Stimulated activated CD4-positive, alpha-beta T cell treated with anti-CD3 and anti-CD28 coated beads, Interleukin-15, amount 100 ng/mL, for 24 hours (primary cell): ENCODE data around the gene USP22.

Experiments
- DNase-seq: peaks from one replicate; pipeline ENCODE4 v3.0.0-alpha.2; 2020

The USP22 gene

DNA sequence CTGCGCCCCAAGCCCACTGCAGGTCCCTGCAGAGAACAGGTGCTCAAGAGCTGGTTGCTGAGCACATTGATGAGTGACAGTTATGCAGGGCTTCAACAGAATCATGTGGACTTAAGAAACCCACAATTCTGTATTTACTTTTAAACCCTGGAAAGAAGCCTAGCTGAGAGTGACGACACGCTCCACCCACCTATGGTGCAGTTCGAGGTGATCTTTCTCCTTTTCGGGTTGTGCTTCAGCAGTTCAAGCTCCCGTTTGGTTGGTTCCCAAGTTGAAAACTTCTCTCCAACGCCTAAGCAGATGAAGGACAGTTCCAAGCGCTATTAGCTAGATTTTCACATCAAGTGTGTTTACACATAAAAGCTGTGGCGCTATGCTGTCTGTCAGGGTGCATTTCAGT is 23.9 kb downstream of the USP22 start:
- no peak for DNase-seq

DNA sequence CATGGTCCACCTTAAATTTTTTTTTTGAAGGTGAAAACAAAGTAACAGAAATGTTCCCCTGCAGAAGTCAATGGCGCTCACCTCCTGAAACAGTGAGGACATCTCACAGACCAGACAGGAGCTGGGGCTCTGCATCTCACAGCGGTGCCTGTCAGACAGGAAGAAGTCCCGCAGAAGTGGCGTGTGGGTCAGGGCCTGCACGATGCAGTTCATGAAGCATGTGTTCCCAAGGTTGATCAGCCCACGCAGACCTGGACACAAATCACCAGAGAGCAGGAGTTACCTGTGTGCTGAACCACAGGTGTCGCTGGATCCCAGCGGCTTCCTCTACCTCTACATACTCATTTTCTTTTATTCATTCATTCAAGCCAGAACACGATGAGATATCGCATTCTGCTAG is 24.9 kb downstream of the USP22 start:
- no peak for DNase-seq

DNA sequence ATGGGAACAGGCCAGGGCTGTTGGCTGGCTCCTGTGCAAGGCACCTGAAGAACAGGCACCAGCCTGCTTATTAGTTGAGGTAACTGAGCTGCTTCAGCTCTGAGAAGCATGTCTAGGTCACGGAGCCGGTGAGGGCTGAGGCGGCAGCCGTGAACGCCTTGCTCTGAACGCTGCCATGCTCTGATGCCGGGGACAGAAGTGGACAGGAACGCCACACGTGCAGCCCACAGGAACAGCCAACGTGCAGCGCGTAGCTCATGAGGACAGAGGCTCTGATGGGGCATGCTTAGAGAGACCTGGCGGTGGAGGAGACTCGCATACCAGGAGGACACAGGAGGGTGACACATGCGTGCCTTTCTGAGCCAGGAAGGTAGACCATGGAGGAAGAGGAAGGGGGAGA is 25.6 kb downstream of the USP22 start:
- DNase-seq = no peak

DNA sequence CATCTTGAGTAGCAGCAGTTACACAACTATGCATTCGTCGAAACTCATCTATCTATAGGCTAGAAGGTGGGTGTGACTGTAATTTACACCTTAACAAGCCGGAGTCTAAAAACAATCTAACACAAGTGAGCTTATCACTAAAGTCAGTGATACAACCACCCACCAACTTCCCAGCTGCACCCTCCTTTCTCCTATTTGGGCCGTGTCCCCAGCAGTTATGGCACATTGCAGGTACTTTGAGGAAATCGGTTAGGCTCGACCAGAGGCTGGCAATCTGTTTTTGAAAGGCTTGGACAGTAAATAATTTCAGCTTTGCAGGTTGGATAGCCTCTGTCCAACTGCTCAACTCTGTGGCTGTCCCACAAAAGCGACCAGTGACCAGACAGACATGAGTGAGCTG is 26.0 kb downstream of the USP22 start:
- DNase-seq = no peak

DNA sequence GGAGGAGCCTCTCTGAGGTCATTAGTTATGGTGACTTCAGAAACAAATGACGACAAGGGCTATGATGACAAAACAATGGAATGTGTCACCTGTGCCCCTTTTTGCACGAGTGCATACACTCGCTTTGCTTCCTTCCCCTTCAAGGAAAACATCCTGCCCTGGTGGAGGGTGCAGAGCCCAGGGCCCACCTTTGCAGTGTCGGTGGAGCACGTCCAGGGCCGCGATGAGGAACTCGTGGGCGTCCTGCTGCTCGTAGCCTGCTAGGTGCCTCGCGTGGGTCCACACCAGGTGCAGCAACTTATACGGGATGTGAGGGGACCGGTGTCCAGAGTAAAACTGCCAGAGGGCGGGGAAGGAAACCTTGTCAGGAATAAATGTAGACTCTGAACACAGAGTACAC is 27.2 kb downstream of the USP22 start:
- no peak for DNase-seq

DNA sequence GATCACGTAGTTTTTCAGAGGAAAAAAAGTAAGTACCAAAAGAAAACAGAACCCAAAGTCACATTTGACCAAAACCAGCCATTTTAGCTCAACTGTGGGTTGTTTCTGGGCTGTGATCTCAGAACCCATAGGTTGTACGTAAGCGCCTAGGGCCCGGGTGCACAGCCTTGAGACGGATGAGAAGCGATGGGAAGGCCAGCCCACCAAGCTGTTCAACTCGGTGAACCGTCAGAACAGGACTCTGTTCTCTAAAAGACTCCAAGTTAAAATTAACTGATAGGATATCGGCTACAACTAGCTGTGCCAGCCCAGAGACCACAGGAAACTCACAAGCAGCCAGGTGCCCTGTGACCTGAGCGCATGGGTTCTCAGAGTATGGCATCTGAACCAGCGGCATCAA is 28.3 kb downstream of the USP22 start:
- no peak for DNase-seq

DNA sequence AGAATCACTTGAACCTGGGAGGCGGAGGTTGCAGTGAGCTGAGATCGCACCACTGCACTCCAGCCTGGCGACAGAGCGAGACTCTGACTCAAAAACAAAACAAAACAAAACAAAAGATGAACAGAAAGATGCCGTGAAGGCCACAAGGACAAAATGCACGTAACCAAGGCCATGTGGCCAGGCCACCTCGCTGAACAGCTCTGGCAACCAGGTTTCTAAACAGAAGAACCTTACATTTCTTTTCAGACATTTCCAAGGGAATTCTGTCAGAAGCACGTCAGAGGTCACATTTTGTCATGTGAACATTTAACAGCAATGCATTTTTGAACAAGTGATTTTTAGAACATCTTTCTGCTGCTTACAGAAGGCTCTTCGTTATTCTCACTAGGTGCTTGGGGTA is 28.8 kb downstream of the USP22 start:
- DNase-seq = no peak

DNA sequence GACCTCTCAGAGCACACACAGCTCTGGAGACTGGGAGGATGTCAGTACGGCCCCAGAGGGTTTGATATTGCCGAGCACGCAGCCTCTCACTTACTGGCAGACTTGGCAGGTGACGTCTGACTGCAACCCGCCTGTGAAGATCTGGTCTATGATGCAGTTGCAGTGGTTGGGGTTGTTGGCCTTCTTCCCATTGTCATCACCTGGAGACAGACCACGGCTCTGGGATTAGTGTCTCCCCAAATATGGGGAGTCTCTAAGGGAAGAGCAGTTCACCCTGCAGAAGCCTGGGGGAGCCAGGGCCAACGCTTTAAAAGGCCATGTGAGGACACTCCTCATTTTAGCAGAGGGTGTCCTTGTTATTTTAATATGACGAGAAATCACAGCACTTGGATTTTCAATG is 30.1 kb downstream of the USP22 start:
- no peak for DNase-seq

DNA sequence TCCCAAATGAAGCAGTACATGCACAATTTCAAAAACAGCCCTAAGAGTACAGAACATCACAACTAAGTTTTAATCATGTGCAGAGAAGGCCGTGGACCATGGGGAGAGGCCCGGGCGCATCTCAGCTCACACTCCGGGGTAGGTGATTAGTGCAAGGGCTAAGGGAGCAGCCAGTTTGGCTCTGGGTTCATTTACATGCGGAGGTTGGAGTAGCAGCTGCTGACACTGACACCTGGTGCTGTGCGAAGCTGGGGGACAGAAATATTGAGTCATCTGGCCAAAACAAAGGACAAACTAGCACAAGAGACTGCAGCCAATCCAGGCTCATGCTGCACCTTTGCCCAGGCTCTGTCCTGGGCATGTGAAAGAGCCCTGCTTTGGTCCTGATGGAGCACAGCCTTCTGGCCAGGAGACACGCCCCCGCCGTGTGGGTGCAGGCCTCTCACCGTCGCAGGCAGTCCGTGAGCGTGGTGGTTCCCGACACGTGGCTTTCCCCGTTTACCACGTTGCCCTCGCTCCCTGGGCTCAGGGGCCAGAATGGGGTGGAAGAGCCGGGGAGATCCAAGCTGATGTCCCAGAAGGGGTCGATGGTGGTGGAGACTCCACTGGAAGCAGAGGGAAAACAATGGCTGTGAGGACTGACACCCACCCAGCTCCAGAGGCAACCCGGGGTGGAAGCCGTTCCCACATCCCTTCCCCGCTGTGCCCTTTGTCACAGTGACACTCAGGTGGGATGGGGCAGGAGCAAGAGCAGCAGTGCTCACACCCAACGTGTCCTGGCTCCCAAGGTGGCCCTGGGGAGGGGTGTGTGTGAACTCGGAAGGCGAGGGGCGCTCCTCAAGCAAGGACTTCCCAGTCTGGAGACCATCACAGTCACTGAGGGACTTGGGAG is 31.9 kb downstream of the USP22 start:
- no peak for DNase-seq

DNA sequence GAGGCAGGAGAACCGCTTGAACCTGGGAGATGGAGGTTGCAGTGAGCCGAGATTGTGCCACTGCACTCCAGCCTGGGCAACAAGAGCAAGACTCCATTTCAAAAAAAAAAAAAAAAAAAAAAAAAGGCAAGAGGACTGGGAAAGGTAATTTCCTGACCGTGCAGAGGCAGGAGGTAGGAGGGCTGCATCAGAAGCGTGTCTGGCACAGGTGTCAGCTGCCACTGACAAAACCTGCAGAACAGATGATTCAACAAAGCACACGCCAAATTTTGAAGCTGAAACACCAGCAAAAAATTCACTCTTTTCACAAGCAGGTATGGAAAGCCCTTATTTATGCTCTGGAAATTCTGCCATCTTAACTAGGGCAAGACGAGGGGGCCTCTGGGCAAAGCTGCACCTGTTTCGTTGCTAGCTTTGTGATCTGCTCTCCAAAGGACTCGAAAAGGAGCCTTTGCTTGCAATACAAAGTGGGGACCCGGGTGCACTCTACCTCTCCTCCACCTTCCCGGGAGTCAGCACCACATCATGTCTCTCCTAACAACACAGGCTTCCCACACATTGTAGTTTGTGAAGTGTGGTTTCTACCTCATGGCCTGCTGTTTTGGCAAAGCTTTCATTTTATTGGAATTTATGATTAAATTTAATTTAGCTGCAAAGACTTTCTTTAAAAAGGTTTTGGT is 33.7 kb downstream of the USP22 start:
- no peak for DNase-seq

DNA sequence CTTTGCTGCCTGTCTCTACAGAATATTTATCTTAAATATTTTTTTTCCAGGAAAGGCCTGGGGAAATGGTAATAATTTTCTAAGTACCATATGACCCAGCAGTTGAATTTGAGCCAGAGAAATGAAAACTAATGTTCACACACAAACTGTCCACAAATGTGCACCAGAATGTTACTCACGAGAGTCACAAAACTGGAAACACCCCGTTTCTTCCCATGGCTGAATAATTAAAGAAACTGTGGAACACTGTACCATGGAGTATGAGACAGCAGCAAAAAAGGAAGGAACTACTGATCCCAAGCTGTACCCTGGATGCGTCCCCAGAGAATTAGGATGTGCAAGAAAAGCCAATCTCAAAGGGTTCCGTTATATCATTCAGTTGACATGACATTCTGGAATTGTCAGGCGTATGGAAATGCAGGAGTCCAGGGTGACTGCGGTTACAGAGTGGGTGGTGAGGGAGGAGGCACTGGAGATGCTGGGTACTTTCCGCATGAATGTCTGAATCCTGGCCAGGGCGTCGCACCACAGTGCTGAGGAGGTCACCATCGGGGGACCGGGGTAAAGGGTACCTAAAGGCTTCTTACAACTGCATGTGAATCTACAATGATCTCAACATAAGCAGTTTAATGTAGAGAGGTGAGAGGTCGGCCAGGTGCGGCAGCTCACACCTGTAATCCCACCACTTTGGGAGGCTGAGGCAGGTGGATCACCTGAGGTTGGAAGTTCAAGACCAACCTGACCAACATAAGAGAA is 34.5 kb downstream of the USP22 start:
- DNase-seq = no peak

DNA sequence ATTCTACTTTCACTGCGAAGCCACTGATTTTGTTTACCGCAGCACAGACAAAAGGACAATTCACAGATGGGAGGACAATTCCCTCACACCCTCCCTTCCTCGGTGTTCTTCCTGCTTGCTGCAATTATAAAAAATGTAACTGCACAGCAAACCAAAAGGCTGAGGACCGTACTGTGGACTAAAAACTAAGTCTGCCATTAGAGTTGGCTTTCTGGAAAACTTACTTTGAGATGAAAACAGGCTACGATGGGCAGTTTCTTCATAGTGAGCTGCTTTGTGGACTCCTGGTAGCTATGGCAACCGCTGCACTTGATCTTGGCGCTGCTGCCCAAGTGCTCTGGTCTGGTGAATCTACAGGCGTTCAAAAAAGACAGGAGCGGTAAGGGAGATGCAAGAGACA is 35.2 kb downstream of the USP22 start:
- DNase-seq = no peak

DNA sequence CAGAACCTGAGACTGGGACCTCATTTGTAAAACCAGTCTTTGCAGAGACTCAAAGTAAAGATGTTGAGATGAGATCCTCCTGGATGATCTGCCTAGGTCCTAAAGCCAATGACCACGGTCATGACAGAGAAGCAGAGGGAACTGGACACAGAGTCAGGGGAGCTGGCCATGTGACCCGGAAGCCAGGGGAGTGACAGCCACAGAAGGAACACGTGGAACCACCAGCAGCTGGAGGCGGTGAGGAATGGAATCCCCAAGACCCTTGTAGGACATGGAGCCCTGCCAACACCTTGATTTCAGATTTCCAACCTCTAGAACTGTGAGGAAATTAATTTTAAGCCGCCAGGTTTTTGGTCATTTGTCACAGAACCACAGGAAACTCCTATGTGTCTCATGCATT is 37.0 kb downstream of the USP22 start:
- no peak for DNase-seq

DNA sequence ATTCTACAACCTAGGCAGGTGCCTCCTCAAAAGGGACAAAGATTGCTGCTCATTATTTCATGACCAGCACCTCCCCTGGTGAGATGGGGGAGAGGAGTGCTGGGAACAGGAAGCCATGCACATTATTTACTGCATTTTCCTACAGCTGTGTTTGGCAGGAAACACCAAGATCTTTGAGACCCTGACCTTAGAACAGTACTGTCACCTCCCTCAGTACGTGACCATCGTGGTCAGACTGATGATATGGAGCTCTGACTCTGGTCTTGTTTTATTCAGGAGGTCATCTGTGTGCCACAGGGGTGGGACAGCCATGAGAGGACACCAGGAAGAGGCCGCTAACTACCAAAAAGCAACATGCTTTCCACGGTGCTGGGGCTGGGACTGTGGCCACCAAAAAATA is 37.4 kb downstream of the USP22 start:
- DNase-seq = no peak

DNA sequence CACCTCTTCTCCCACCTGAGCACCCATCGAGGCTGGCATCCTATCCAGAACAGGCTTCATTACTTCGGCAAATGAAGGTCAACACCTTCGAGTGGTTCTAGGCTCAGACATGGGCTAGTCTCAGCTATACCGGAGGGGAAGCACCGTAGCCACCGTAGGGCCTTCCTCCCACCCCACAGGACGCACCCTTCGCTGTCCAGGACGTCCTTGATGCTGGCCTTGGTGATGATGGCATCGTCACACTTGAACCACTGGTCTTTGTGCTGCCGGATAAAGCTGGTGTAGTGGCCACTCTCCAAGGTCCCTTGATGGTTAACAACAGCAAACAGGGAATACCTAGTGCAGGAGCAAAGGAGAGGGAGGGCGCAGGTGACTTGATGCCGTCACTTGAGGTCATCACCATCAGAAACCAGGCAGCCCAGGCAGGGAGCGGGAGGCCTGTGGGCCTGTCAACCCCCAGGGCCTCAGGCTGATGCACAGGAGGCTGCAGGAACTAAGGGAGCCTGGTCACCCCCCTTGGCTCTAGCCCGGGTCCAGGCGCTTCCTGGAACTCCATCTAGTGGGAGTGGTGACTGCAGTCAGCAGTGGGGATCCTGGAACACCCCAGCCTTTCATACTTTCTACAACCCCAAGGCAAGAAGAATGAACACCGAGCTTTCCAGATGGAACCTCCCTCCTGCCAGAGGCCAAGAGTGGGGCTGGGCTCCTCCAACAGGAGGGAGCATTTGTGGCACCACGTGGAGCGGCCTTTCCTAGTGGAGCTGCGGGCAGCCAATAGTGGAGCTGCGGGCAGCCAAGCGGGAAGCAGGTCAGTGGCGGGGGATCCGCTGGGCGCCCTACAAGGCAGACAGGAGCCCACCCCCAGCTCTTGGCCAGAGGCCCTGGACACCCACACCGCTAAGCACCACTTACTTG is 38.5 kb downstream of the USP22 start:
- no peak for DNase-seq

DNA sequence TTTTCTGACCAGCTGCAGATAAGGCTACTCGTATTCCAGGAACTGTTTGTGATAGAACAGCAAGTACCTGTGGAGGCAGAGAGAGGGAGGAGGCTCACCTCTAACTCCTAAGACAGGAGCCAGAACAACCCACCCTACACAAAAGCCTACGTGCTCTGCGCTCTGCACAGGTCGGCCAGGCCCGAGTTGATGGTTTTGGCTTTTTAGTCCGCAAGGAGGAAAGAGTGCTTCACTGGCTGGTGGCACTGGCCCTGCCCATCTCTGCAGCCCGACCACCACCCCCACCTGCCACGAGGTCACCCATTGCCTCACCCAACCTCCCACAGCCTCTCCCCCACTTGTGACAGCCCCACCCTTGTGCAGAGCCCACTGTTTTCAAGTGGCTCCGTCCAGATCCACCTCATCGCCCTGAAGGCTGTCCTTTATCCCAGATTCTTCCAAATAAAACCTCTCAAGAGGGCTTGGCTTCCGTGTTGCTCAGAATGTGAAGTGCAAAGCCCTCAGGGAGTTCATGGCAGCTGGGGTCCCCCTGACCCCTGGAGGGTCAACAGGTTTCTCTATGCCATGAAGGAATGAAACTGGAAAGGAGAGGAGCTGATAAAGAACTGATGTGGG is 39.7 kb downstream of the USP22 start:
- no peak for DNase-seq

DNA sequence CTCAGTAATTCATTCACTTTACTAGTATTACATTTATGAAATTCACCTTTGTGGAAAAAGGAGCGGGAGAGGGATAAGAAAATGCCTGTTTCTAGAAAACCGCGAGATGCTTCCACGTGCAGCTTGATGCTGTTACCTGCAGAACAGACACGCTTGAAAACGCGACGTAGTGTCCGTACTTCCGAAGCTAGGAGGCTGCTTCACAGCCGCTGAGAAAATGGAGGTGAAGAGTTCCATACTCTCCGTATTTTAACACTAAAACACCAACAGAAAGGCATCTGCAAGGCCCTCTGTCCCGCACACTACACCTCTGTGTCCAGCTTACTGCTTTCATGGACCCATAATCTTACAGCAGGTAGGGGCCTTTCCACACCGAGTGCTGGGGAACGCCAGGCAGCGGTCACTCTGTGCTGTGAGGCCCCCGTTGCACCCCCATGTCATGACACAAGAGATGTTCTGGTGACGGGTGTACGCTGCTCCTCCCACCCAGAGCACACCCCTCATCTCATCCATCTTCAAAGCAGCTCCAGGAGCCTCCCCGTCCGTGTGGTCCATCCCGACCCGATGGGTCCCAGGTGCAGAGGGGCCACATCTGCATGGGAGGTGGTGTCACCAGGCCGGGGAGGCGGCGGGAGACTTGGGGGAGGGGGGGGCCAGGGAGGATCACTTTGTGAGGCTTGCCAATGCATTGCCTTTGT is 40.4 kb downstream of the USP22 start:
- DNase-seq = no peak

DNA sequence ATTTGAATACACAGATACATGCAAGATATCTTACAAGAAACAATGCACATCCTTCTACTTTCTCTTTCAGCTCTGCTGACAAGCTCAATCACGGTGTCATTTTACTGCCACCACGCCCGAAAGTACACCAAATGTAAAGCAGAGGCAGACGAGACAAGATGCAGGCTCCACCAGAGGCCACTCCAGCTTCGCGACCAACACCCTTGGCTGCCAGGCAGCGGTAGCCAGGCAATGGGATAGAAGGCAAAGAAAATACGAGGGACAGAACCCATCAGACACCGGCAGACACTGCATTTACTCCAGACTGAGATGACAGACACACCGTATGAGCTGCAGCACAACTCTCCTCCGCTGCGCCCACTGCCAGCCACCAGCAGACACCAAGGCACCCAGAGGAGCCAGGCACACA is 41.0 kb downstream of the USP22 start:
- DNase-seq = no peak

DNA sequence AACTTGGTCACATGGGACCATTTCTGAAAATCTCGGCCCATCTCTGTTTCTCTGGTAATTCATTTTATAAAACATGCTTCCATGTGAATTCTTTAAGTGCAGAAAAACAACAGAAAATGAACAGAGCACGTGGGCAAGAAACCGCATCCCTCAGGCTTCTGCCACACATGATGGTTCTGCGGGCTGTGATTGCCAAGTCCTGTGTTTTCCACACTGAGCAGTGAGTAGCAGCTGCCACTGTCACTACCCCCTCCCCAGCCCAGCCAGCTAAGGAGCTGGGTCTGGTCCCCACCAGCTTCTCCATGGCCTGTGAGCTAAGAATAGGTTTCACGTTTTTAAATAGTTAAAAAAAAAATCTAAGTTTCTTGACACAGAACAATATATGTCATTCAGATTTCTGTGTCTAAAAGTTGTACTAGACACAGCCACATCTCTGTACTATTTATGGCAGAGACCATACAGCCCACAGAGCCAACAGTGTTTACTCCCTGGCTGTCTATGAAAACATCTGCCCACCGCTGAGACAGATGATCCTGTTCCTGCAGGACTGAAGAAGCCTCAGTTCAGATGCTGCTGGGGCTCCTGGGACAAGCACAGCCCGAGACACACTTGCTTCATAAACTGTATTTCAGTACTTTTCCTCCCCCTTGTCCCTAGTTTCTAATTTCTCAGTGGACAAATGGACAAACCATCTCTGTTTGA is 41.5 kb downstream of the USP22 start:
- DNase-seq = no peak

DNA sequence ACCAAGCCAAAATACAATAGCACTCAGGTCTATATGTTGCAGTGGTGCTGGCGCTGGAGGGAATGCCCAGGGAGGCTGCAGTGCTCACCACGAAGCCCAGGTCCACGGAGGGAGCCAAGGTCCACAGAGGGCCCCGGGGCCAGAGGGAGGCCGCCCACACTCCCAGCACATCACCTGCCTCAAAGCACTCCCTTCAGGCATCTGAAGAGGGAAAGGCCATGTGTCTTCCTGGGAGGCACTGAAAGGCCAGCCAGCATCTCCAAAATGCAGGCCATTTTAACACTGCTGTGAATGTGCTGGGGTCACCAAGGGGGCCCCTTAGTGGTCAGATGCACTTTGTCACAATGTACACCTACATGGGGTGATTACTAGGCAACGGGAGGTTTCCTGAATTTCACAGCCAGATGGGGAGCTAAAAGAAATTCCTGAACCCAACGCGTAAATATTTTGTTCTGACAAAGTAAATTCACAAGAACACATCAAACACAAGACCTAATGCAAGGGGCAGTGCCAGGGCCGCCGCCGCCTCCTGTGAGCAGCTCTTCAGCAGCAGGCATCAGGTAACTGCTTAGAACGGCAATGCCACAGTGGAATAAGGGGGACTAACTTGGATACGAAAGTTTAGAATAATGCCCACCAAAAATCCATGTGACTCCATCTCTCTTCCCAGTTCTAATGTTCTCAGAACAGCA is 42.8 kb downstream of the USP22 start:
- DNase-seq = no peak
